HEK293 (cell line): ENCODE results near the gene AGO3.
A peak's percentile ranks its signal among the peaks of the same experiment; 100 is the strongest.

ENCODE experiments used
- CTCF ChIA-PET: fragments of 350-600 bp; formaldehyde crosslinking; extraction: SDS; loops from one replicate; lab custom pipeline; 2021; ENCODE audit warnings: antibody characterized with exemption; lab: Yijun Ruan, JAX
- POLR2A ChIA-PET: fragments of 300-600 bp; formaldehyde crosslinking; extraction: SDS; loops from one replicate; lab custom pipeline; 2020; ENCODE audit warnings: antibody characterized with exemption, inconsistent platforms; lab: Yijun Ruan, JAX
- H3K27ac ChIP-seq: fragments of 200-500 bp; sonication (Bioruptor generic); 2 replicates; pipeline ENCODE4 v1.5.1; 2014; ENCODE audit warnings: low read depth, low read length, control low read depth, inconsistent platforms; ENCODE audit errors: extremely low read depth
- H3K36me3 ChIP-seq, 2 experiments: fragments of 200-500 bp in 1 of 2; sonication (Bioruptor generic) in 1 of 2; 1 replicate in 1 of 2; 2 replicates in 1 of 2; pipeline ENCODE4 v1.5.1; 2014 to 2017; ENCODE audit warnings: inconsistent platforms in 2 of 2, low read length in 2 of 2; ENCODE audit not compliant: control insufficient read depth in 2 of 2, insufficient read depth in 1 of 2
- H3K4me1 ChIP-seq: fragments of 200-500 bp; sonication (Bioruptor generic); 2 replicates; pipeline ENCODE4 v1.5.1; 2014; ENCODE audit warnings: mild to moderate bottlenecking, low read length, inconsistent platforms; ENCODE audit not compliant: control insufficient read depth, insufficient read depth
- H3K4me3 ChIP-seq: 2 replicates; pipeline ENCODE4 v1.5.1; 2011; ENCODE audit warnings: low read depth, mild to moderate bottlenecking, control low read depth, low read length, moderate library complexity
- H3K9me3 ChIP-seq: fragments of 200-500 bp; sonication (Bioruptor generic); 2 replicates; pipeline ENCODE4 v1.5.1; 2014; ENCODE audit warnings: low read depth, low read length, inconsistent platforms; ENCODE audit not compliant: control insufficient read depth, insufficient read depth
- ATF2 ChIP-seq: fragments of 450-650 bp; formaldehyde crosslinking; IDR thresholded peaks from 2 replicates; pipeline ENCODE4 v1.5.1; 2016; ENCODE audit warnings: missing biosample characterization, missing genetic modification characterization, low read depth
- BCL11A ChIP-seq: fragments of 450-650 bp; formaldehyde crosslinking; IDR thresholded peaks from 2 replicates; pipeline ENCODE4 v1.5.1; 2016; ENCODE audit warnings: low read depth, missing biosample characterization, missing genetic modification characterization
- GLI2 ChIP-seq: fragments of 450-650 bp; formaldehyde crosslinking; IDR thresholded peaks from 2 replicates; pipeline ENCODE4; 2017; ENCODE audit warnings: missing biosample characterization, missing genetic modification characterization, low read depth, borderline replicate concordance
- HIC1 ChIP-seq: fragments of 450-650 bp; formaldehyde crosslinking; IDR thresholded peaks from 2 replicates; pipeline ENCODE4 v1.5.1; 2016; ENCODE audit warnings: missing biosample characterization, missing genetic modification characterization
- HOXC10 ChIP-seq: sonication (generic); formaldehyde crosslinking; IDR thresholded peaks from 2 replicates; pipeline ENCODE4 v1.8.1; 2023; ENCODE audit warnings: mild to moderate bottlenecking, missing genetic modification reagents
- KLF9 ChIP-seq: fragments of 450-650 bp; formaldehyde crosslinking; IDR thresholded peaks from 2 replicates; pipeline ENCODE4 v1.5.1; 2016; ENCODE audit warnings: missing biosample characterization, missing genetic modification characterization, low read depth
- MEIS1 ChIP-seq: sonication (generic); formaldehyde crosslinking; IDR thresholded peaks from 2 replicates; pipeline ENCODE4 v1.8.1; 2022; ENCODE audit warnings: missing genetic modification reagents, mild to moderate bottlenecking, borderline replicate concordance
- PBX3 ChIP-seq: sonication (generic); formaldehyde crosslinking; IDR thresholded peaks from 2 replicates; pipeline ENCODE4 v1.8.1; 2022; ENCODE audit warnings: mild to moderate bottlenecking, moderate library complexity, missing genetic modification reagents
- PRDM6 ChIP-seq: fragments of 450-650 bp; formaldehyde crosslinking; IDR thresholded peaks from 2 replicates; pipeline ENCODE4 v1.5.1; 2017; ENCODE audit warnings: missing biosample characterization, missing genetic modification characterization
- ZBTB21 ChIP-seq: fragments of 450-650 bp; formaldehyde crosslinking; IDR thresholded peaks from 2 replicates; pipeline ENCODE4 v1.5.1; 2017; ENCODE audit warnings: missing biosample characterization, missing genetic modification characterization
- ZIC2 ChIP-seq: fragments of 450-650 bp; formaldehyde crosslinking; IDR thresholded peaks from 2 replicates; pipeline ENCODE4 v1.5.1; 2016; ENCODE audit warnings: missing biosample characterization, missing genetic modification characterization
- ZNF184 ChIP-seq: fragments of 450-650 bp; IDR thresholded peaks from 2 replicates; pipeline ENCODE4 v1.5.1; 2018; ENCODE audit warnings: missing biosample characterization, mild to moderate bottlenecking, missing genetic modification characterization
- ZNF19 ChIP-seq: fragments of 450-650 bp; formaldehyde crosslinking; IDR thresholded peaks from 2 replicates; pipeline ENCODE4; 2016; ENCODE audit warnings: missing biosample characterization, missing genetic modification characterization, low read depth
- ZNF2 ChIP-seq: fragments of 450-650 bp; formaldehyde crosslinking; IDR thresholded peaks from 2 replicates; pipeline ENCODE4 v1.5.1; 2016; ENCODE audit warnings: missing biosample characterization, missing genetic modification characterization
- ZNF202 ChIP-seq: fragments of 450-650 bp; formaldehyde crosslinking; IDR thresholded peaks from 2 replicates; pipeline ENCODE4 v1.5.1; 2016; ENCODE audit warnings: missing biosample characterization, missing genetic modification characterization, borderline replicate concordance
- ZNF335 ChIP-seq: fragments of 450-650 bp; formaldehyde crosslinking; conservative IDR thresholded peaks from 2 replicates; pipeline ENCODE4 v1.5.1; 2016; ENCODE audit warnings: missing biosample characterization, missing genetic modification characterization
- ZNF350 ChIP-seq: fragments of 450-650 bp; formaldehyde crosslinking; IDR thresholded peaks from 2 replicates; pipeline ENCODE4 v1.5.0; 2017; ENCODE audit warnings: missing biosample characterization, mild to moderate bottlenecking, missing genetic modification characterization
- ZNF362 ChIP-seq: fragments of 450-650 bp; formaldehyde crosslinking; IDR thresholded peaks from 2 replicates; pipeline ENCODE4 v1.5.1; 2016; ENCODE audit warnings: missing biosample characterization, missing genetic modification characterization
- ZNF549 ChIP-seq: fragments of 450-650 bp; IDR thresholded peaks from 2 replicates; pipeline ENCODE4 v1.5.1; 2018; ENCODE audit warnings: missing biosample characterization, missing genetic modification characterization, mild to moderate bottlenecking, inconsistent platforms, moderate library complexity
- ZNF560 ChIP-seq: fragments of 450-650 bp; formaldehyde crosslinking; IDR thresholded peaks from 2 replicates; pipeline ENCODE4 v1.5.1; 2017; ENCODE audit warnings: missing biosample characterization, missing genetic modification characterization, borderline replicate concordance
- ZNF585B ChIP-seq: fragments of 450-650 bp; formaldehyde crosslinking; IDR thresholded peaks from 2 replicates; pipeline ENCODE4 v1.5.1; 2016; ENCODE audit warnings: missing biosample characterization, missing genetic modification characterization
- ZNF610 ChIP-seq: fragments of 450-650 bp; formaldehyde crosslinking; IDR thresholded peaks from 2 replicates; pipeline ENCODE4 v1.5.1; 2016; ENCODE audit warnings: missing biosample characterization, missing genetic modification characterization, borderline replicate concordance
- ZNF623 ChIP-seq: fragments of 450-650 bp; formaldehyde crosslinking; IDR thresholded peaks from 2 replicates; pipeline ENCODE4 v1.5.1; 2016; ENCODE audit warnings: missing biosample characterization, missing genetic modification characterization
- ZNF629 ChIP-seq: fragments of 450-650 bp; formaldehyde crosslinking; IDR thresholded peaks from 2 replicates; pipeline ENCODE4 v1.5.1; 2017; ENCODE audit warnings: missing biosample characterization, missing genetic modification characterization

AGO3 gene

GRCh38 chr1:35931446-35932157 is 697 bp downstream of the AGO3 start (continued):
- no peak for TF ChIP-seq ZNF202 (tag by site-specific recombination)
- TF ChIP-seq ZNF610 (tag by site-specific recombination) = no peak
- TF ChIP-seq ZNF2 (tag by site-specific recombination) = 0 out of 2 replicates have a peak, but pooled peaks have one; percentile 55
- TF ChIP-seq MEIS1 (CRISPR knock-in tag) = no peak
- TF ChIP-seq KLF9 = 0 out of 2 replicates have a peak, but pooled peaks have one; percentile 6
- no peak; the same call in 1 of the 2 replicates for TF ChIP-seq ZNF335 (tag by site-specific recombination)
- no peak; the same call in 1 of the 2 replicates for TF ChIP-seq HIC1 (tag by site-specific recombination)
- TF ChIP-seq ZIC2 (tag by site-specific recombination) = no peak
- TF ChIP-seq ZNF184 (tag by site-specific recombination) = no peak
- TF ChIP-seq PBX3 (CRISPR knock-in tag) = no peak
- TF ChIP-seq ZNF350 (tag by site-specific recombination) = no peak
- no peak for TF ChIP-seq ATF2
- no peak for TF ChIP-seq GLI2 (tag by site-specific recombination)
- no peak for TF ChIP-seq ZNF549 (tag by site-specific recombination)
- TF ChIP-seq ZNF629 = peak; percentile 11; the same call in 1 of the 2 replicates
- TF ChIP-seq, all 188 proteins: peak for 23

GRCh38 chr1:35932158-35932636 is 1.3 kb downstream of the AGO3 start:
- H3K4me1 ChIP-seq = peaks cover 24% of the 10 kb centered on the region
- H3K36me3 ChIP-seq = peaks cover 0 to 4% of the 10 kb centered on the region in 2 experiments; a peak in 1 of 3 replicates
- H3K9me3 ChIP-seq = no peaks in the 10 kb centered on the region
- ChIA-PET CTCF (interaction anchor here (1.2 to 1.4 kb wide), 2 partner anchors 49 to 203 kb away, joined by 3 to 7 read pairs; partner anchors contain the start of gene AGO1), POLR2A (interaction anchor here (0.8 to 2.3 kb wide), 4 partner anchors 49 to 518 kb away, joined by 3 to 13 read pairs (median 3); partner anchors contain the start of genes AGO1 and OSCP1)
- no peak for TF ChIP-seq BCL11A (tag by site-specific recombination)
- TF ChIP-seq ZNF629 = peak; percentile 62; the same call in 1 of the 2 replicates
- 0 out of 2 replicates have a peak, but pooled peaks have one; percentile 9 for TF ChIP-seq ZNF585B
- peak; percentile 24; the same call in 1 of the 2 replicates for TF ChIP-seq PRDM6 (tag by site-specific recombination)
- TF ChIP-seq ZBTB21 (tag by site-specific recombination) = 0 out of 2 replicates have a peak, but pooled peaks have one; percentile 23
- no peak for TF ChIP-seq HOXC10
- TF ChIP-seq ZNF19 (tag by site-specific recombination) = no peak
- TF ChIP-seq ZNF362 (tag by site-specific recombination) = peak; percentile 59; the same call in 1 of the 2 replicates
- no peak for TF ChIP-seq ZNF623
- TF ChIP-seq ZNF560 (tag by site-specific recombination) = no peak
- peak overlapping the region; percentile 95 for H3K4me3 ChIP-seq
- no peak overlapping the region; the same call in 1 of the 2 replicates for H3K27ac ChIP-seq
